IMR-90 (cell line): Measurements from ENCODE around the gene PHKG2. TPM values are rescaled to one million over a fixed set of nuclear protein-coding genes. Genes with fewer than 3 reads are reported as not detected.

Experiments used
- ATAC-seq: fragments of 200-7000 bp; cut with Tn5 transposase; 2 replicates; pipeline ENCODE4 v1.9.1; 2020; ENCODE audit warnings: low read depth, mild to moderate bottlenecking, moderate library complexity
- BruUV-seq: library from RNA; stranded (reverse); fragments of 400-500 nt; replicated peaks from 2 replicates; lab custom pipeline; 2021; lab: Mats Ljungman, UMichigan
- CTCF ChIA-PET: fragments of 300-600 bp; formaldehyde crosslinking; extraction: SDS; loops from one replicate; lab custom pipeline; 2021; ENCODE audit warnings: antibody characterized with exemption; lab: Yijun Ruan, JAX
- POLR2A ChIA-PET: fragments of 300-600 bp; sonication (Branson Sonifier 250); formaldehyde crosslinking; loops from one replicate; lab custom pipeline; 2022; ENCODE audit warnings: antibody characterized with exemption; ENCODE audit not compliant: unreplicated experiment; lab: Charles Lee
- DNase-seq: peaks from one replicate; pipeline ENCODE4 v3.0.0; 2013
- H2AFZ ChIP-seq: replicated peaks from 2 replicates; pipeline ENCODE3; 2013; ENCODE audit warnings: low read length, mild to moderate bottlenecking; ENCODE audit not compliant: poor library complexity
- H2AK5ac ChIP-seq: 2 replicates; pipeline ENCODE4 v1.6.1; 2013; ENCODE audit warnings: low read depth, low read length, inconsistent platforms
- H2AK9ac ChIP-seq: replicated peaks from 2 replicates; pipeline ENCODE3; 2013; ENCODE audit warnings: mild to moderate bottlenecking, low read depth, low read length, moderate library complexity; ENCODE audit not compliant: poor library complexity
- H2BK120ac ChIP-seq: 2 replicates; pipeline ENCODE4 v1.6.1; 2013; ENCODE audit warnings: low read depth, low read length, inconsistent platforms
- H2BK15ac ChIP-seq: 3 replicates; pipeline ENCODE4 v1.6.1; 2013; ENCODE audit warnings: low read depth, low read length, inconsistent platforms
- H2BK20ac ChIP-seq: 2 replicates; pipeline ENCODE4 v1.6.1; 2013; ENCODE audit warnings: low read depth, mild to moderate bottlenecking, inconsistent platforms, low read length, moderate library complexity
- H2BK5ac ChIP-seq: 2 replicates; pipeline ENCODE4 v1.6.1; 2013; ENCODE audit warnings: mild to moderate bottlenecking, low read depth, low read length, inconsistent platforms; ENCODE audit not compliant: poor library complexity, severe bottlenecking
- H3K14ac ChIP-seq: replicated peaks from 2 replicates; pipeline ENCODE4 v1.6.1; 2013; ENCODE audit warnings: low read depth, low read length, inconsistent platforms
- H3K18ac ChIP-seq: 2 replicates; pipeline ENCODE4 v1.6.1; 2013; ENCODE audit warnings: low read depth, low read length, control low read depth
- H3K23ac ChIP-seq: 2 replicates; pipeline ENCODE4 v1.6.1; 2013; ENCODE audit warnings: low read depth, low read length, inconsistent platforms
- H3K27ac ChIP-seq: 2 replicates; pipeline ENCODE4 v1.5.1; 2013; ENCODE audit warnings: mild to moderate bottlenecking, control low read depth, low read length; ENCODE audit not compliant: insufficient read depth
- H3K27me3 ChIP-seq: 2 replicates; pipeline ENCODE4 v1.6.1; 2013; ENCODE audit warnings: low read length; ENCODE audit not compliant: control insufficient read depth, insufficient read depth
- H3K36me3 ChIP-seq: 2 replicates; pipeline ENCODE4 v1.6.1; 2013; ENCODE audit warnings: low read length, mixed read lengths; ENCODE audit not compliant: control insufficient read depth, insufficient read depth
- H3K4ac ChIP-seq: 2 replicates; pipeline ENCODE4 v1.6.1; 2013; ENCODE audit warnings: low read depth, low read length, inconsistent platforms
- H3K4me1 ChIP-seq: 2 replicates; pipeline ENCODE4 v1.6.1; 2013; ENCODE audit warnings: low read length, mixed read lengths; ENCODE audit not compliant: control insufficient read depth, insufficient read depth
- H3K4me2 ChIP-seq: 2 replicates; pipeline ENCODE4 v1.6.1; 2013; ENCODE audit warnings: low read depth, mild to moderate bottlenecking, control low read depth, low read length, moderate library complexity
- H3K4me3 ChIP-seq: 2 replicates; pipeline ENCODE4 v1.5.1; 2013; ENCODE audit warnings: low read depth, mild to moderate bottlenecking, control low read depth, low read length, moderate library complexity; ENCODE audit not compliant: insufficient read depth
- H3K56ac ChIP-seq: 2 replicates; pipeline ENCODE4 v1.6.1; 2013; ENCODE audit warnings: low read length, inconsistent platforms; ENCODE audit not compliant: insufficient read depth; ENCODE audit errors: extremely low read depth
- H3K79me1 ChIP-seq, 2 experiments: 2 replicates each; pipeline ENCODE4 v1.6.1; 2013; ENCODE audit warnings: low read length in 2 of 2, inconsistent platforms in 1 of 2, low read depth in 1 of 2
- H3K9ac ChIP-seq: 2 replicates; pipeline ENCODE4 v1.6.1; 2013; ENCODE audit warnings: low read depth, low read length, control low read depth
- H3K9me1 ChIP-seq: 2 replicates; pipeline ENCODE4 v1.6.1; 2013; ENCODE audit warnings: low read length, inconsistent platforms; ENCODE audit not compliant: insufficient read depth
- H3K9me3 ChIP-seq: 2 replicates; pipeline ENCODE4 v1.6.1; 2013; ENCODE audit warnings: low read length; ENCODE audit not compliant: control insufficient read depth, insufficient read depth
- H4K20me1 ChIP-seq: 2 replicates; pipeline ENCODE4 v1.6.1; 2013; ENCODE audit warnings: low read length, inconsistent platforms; ENCODE audit not compliant: insufficient read depth
- H4K5ac ChIP-seq: 2 replicates; pipeline ENCODE4 v1.6.1; 2013; ENCODE audit warnings: mild to moderate bottlenecking, low read depth, low read length, control low read depth
- H4K8ac ChIP-seq, 2 experiments: 2 replicates each; pipeline ENCODE4 v1.6.1; 2013; ENCODE audit warnings: low read depth in 2 of 2, low read length in 2 of 2, control low read depth in 1 of 2, inconsistent platforms in 1 of 2
- H4K91ac ChIP-seq: 2 replicates; pipeline ENCODE4 v1.6.1; 2013; ENCODE audit warnings: low read depth, low read length, inconsistent platforms; ENCODE audit not compliant: insufficient read depth
- BHLHE40 ChIP-seq: fragments of 150-350 bp; IDR thresholded peaks from 2 replicates; pipeline ENCODE4 v1.6.1; 2016; ENCODE audit warnings: mild to moderate bottlenecking, low read depth, low read length
- CEBPB ChIP-seq: IDR thresholded peaks from 2 replicates; pipeline ENCODE4 v1.6.1; 2012; ENCODE audit warnings: low read depth, low read length, improper control_type of control experiment
- CHD1 ChIP-seq: IDR thresholded peaks from 2 replicates; pipeline ENCODE4 v1.6.1; 2012; ENCODE audit warnings: low read depth, low read length, improper control_type of control experiment
- CTCF ChIP-seq: conservative IDR thresholded peaks from 2 replicates; pipeline ENCODE4 v1.5.1; 2012; ENCODE audit warnings: mild to moderate bottlenecking, low read depth, low read length, improper control_type of control experiment
- ELK1 ChIP-seq: fragments of 150-350 bp; IDR thresholded peaks from 2 replicates; pipeline ENCODE4 v1.6.1; 2016; ENCODE audit warnings: low read depth, mild to moderate bottlenecking, low read length, moderate library complexity, borderline replicate concordance
- FOS ChIP-seq: fragments of 150-350 bp; IDR thresholded peaks from 2 replicates; pipeline ENCODE4 v1.6.1; 2016; ENCODE audit warnings: low read depth, low read length
- MAFK ChIP-seq: IDR thresholded peaks from 2 replicates; pipeline ENCODE4 v1.6.1; 2012; ENCODE audit warnings: low read depth, low read length, improper control_type of control experiment
- MAZ ChIP-seq: IDR thresholded peaks from 2 replicates; pipeline ENCODE4 v1.6.1; 2012; ENCODE audit warnings: low read depth, mild to moderate bottlenecking, low read length, improper control_type of control experiment, moderate library complexity, borderline replicate concordance
- MXI1 ChIP-seq: IDR thresholded peaks from 2 replicates; pipeline ENCODE4 v1.6.1; 2012; ENCODE audit warnings: low read depth, mild to moderate bottlenecking, low read length, moderate library complexity, borderline replicate concordance
- NFE2L2 ChIP-seq: fragments of 150-350 bp; IDR thresholded peaks from 2 replicates; pipeline ENCODE4 v1.6.1; 2016; ENCODE audit warnings: low read depth, mild to moderate bottlenecking, low read length
- POLR2A ChIP-seq: IDR thresholded peaks from 2 replicates; pipeline ENCODE4 v1.6.1; 2012; ENCODE audit warnings: mild to moderate bottlenecking, low read depth, low read length
- RAD21 ChIP-seq: IDR thresholded peaks from 2 replicates; pipeline ENCODE4 v1.6.1; 2012; ENCODE audit warnings: low read length, improper control_type of control experiment
- RCOR1 ChIP-seq: IDR thresholded peaks from 2 replicates; pipeline ENCODE4 v1.6.1; 2012; ENCODE audit warnings: mild to moderate bottlenecking, low read length, improper control_type of control experiment; ENCODE audit not compliant: insufficient replicate concordance
- RFX5 ChIP-seq: IDR thresholded peaks from 2 replicates; pipeline ENCODE4 v1.8.0; 2012; ENCODE audit warnings: low read depth, mild to moderate bottlenecking, low read length, moderate library complexity
- SMC3 ChIP-seq: fragments of 150-350 bp; IDR thresholded peaks from 2 replicates; pipeline ENCODE4 v1.6.1; 2016; ENCODE audit warnings: low read depth, mild to moderate bottlenecking, antibody characterized with exemption, low read length, moderate library complexity
- USF2 ChIP-seq: fragments of 150-350 bp; IDR thresholded peaks from 2 replicates; pipeline ENCODE4 v1.6.1; 2017; ENCODE audit warnings: mild to moderate bottlenecking, antibody characterized with exemption, low read length, low read depth
- WGBS, 2 experiments: methylation state at CpG; one replicate each; pipeline versions ENCODE4 v1.1.5 to v1.1.7; 2013; ENCODE audit warnings: missing lambda C conversion rate in 2 of 2; ENCODE audit not compliant: insufficient read length in 1 of 2; ENCODE audit errors: extremely low coverage in 2 of 2; 5-methylcytosine and 5-hydroxymethylcytosine counted together
- dilution Hi-C: fragments of 300-500 bp; cut with HindIII; formaldehyde crosslinking; loops from one replicate; pipeline ENCODE4 v1.14.3; 2018; ENCODE audit warnings: low sequenced_read_pairs; ENCODE audit not compliant: unreplicated experiment
- in situ Hi-C: fragments of 300-500 bp; cut with MboI; formaldehyde crosslinking; loops from 3 replicates; pipeline ENCODE4 v1.14.3; 2019; ENCODE audit warnings: low sequenced_read_pairs, inconsistent platforms, mixed read lengths
- intact Hi-C: fragments of 100-400 bp; cut with micrococcal nuclease; formaldehyde crosslinking; loops from 2 replicates; pipeline ENCODE4 v1.10.0; 2022
- polyA plus RNA-seq, 3 experiments: library from polyadenylated mRNA; depleted of rRNA; stranded (reverse); fragments of >200 nt; gene quantifications; 2 replicates each; pipeline ENCODE4 v1.2.3, GENCODE V29; 2012; ENCODE audit warnings: low replicate concordance in 1 of 3
- total RNA-seq: library from RNA; depleted of rRNA; stranded (reverse); fragments of >200 nt; gene quantifications from 2 replicates; pipeline ENCODE4 v1.2.3, GENCODE V29; 2012

Gene PHKG2
- total and polyA plus RNA-seq, 2 of the 4 experiments (the other 2 are of a cell fraction), result 26.0 to 38.9 TPM

GRCh38 chr16:30766933-30767284 lies 18.7 kb downstream of the PHKG2 start:
- no peak overlapping the region for H3K9ac ChIP-seq
- no peak overlapping the region for H2BK15ac ChIP-seq
- H3K79me1 ChIP-seq, result peaks cover 24 to 66% of the 10 kb centered on the region in 2 experiments
- no peak overlapping the region for H2AK5ac ChIP-seq
- no peak overlapping the region for H4K91ac ChIP-seq
- BruUV-seq, result no TSS peak
- dilution Hi-C loops (no loop called here), intact Hi-C loops (no loop called here), in situ Hi-C loops (no loop called here)
- H3K9me1 ChIP-seq, result no peaks in the 10 kb centered on the region
- TF ChIP-seq USF2 (no peak), RAD21 (no peak), NFE2L2 (no peak), ELK1 (no peak), MAZ (no peak), MXI1 (no peak), RCOR1 (no peak), FOS (no peak), POLR2A (no peak), CHD1 (no peak), CEBPB (no peak), CTCF (no peak), RFX5 (no peak), MAFK (no peak), SMC3 (no peak), BHLHE40 (no peak)
- no peak for ATAC-seq
- no peak overlapping the region for H4K8ac ChIP-seq
- DNase-seq, result no peak
- 70% methylated on average over 2 of the region's 4 CpGs; no CpG with 5 or more reads in 1 of the 2 experiments for WGBS, 2 experiments
- H3K4ac ChIP-seq, result no peak overlapping the region
- no peak overlapping the region for H3K23ac ChIP-seq
- H4K5ac ChIP-seq, result no peak overlapping the region
- H3K4me2 ChIP-seq, result no peak overlapping the region
- H3K27ac ChIP-seq, result no peak overlapping the region
- H3K4me1 ChIP-seq, result peaks cover 7% of the 10 kb centered on the region
- H3K36me3 ChIP-seq, result peaks cover 70% of the 10 kb centered on the region
- H3K56ac ChIP-seq, result no peak overlapping the region
- no peak overlapping the region for H2BK20ac ChIP-seq
- ChIA-PET POLR2A (no interaction called here), CTCF (no interaction called here)
- H4K20me1 ChIP-seq, result peaks cover 18% of the 10 kb centered on the region
- no peak overlapping the region for H2AFZ ChIP-seq
- H3K14ac ChIP-seq, result no peak overlapping the region
- H3K4me3 ChIP-seq, result no peak overlapping the region
- H2BK120ac ChIP-seq, result no peak overlapping the region
- no peaks in the 10 kb centered on the region for H3K9me3 ChIP-seq
- H3K18ac ChIP-seq, result no peak overlapping the region
- H3K27me3 ChIP-seq, result no peaks in the 10 kb centered on the region
- H2BK5ac ChIP-seq, result no peak overlapping the region
- peak overlapping the region; percentile 19 for H2AK9ac ChIP-seq
